GM18505 (cell line): ENCODE data around the gene NELL1.

Experiments
- ATAC-seq: cut with Tn5 transposase; IDR thresholded peaks from one replicate; pipeline ENCODE4 v1.9.1; 2021; ENCODE audit not compliant: unreplicated experiment
- POLR2A ChIP-seq: IDR thresholded peaks from 4 replicates; pipeline ENCODE4 v1.6.1; 2011; ENCODE audit warnings: borderline replicate concordance; ENCODE audit not compliant: insufficient read depth, insufficient read length; ENCODE audit errors: extremely low read depth

Gene NELL1

DNA sequence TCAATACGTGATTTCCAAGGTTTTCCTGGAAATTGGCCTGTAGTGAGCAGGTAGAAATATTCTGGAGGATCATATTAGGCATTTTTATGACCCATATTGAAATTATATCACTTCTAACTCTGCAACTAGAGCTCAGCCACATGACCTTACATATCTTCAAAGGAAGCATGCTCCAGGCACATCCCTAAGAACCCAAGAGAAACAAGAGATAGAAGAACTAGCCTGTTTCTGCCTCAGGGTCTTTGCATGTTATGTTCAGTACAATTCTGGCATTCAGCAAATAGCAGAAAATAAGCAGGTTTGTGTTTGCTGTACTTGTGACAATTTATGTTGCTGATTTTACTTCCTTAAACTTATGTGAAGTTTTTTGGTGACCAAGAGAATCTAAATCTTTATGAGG lies 859.8 kb downstream of the NELL1 start:
- no peak for ATAC-seq
- TF ChIP-seq POLR2A: no peak

DNA sequence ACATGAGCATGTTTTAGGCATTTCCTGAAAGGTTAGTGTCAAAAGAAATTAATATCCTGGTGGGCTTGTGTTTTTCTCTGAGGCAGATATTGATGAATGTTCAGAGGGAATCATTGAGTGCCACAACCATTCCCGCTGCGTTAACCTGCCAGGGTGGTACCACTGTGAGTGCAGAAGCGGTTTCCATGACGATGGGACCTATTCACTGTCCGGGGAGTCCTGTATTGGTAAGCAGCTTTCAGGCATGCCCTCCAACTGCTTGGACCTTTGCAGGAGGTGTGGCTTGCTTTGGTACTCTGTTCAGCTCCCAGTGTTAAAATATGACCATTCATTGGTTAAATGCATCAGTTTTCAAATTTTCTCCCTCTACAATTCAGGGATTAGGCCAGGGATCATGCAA lies 864.9 kb downstream of the NELL1 start:
- no peak for ATAC-seq
- no peak for TF ChIP-seq POLR2A

GRCh38 chr11:21537980-21538379 lies 868.6 kb downstream of the NELL1 start:
- TF ChIP-seq POLR2A: no peak
- ATAC-seq: no peak

DNA sequence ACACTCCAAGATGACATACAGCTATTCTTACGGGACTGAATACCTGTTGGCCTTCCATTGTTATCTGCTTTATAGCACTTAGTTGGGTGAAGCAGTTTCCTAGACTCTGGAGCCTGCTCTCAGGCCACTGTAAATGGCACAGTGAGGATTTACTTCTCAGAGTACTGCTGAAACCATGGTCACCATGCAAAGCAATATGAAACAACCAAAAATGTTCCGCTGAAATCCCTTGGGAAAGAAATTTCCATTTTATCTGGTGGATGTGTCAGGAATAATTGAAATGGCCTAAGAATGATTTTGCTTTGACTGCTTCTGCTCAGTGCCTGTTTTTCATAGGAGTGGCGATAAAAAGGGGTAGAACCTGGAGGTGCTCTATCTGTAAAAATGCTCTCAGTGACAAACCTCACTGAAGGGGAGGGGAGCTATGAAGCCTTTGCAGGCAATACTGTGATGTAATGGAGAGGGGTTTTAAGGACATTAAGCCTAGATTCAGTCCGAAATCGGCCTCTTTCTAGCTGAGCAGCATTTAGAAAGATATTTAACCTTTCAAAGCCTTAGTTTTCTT lies 871.9 kb downstream of the NELL1 start:
- ATAC-seq: no peak
- no peak for TF ChIP-seq POLR2A

- ATAC-seq: no peak
- TF ChIP-seq POLR2A: no peak
These were observed 874.5 kb downstream of the NELL1 start for GRCh38 chr11:21543901-21544300.

GRCh38 chr11:21545699-21546098 lies 876.3 kb downstream of the NELL1 start:
- no peak for ATAC-seq
- no peak for TF ChIP-seq POLR2A

GRCh38 chr11:21546703-21547102 lies 877.3 kb downstream of the NELL1 start:
- ATAC-seq: no peak
- TF ChIP-seq POLR2A: no peak

DNA sequence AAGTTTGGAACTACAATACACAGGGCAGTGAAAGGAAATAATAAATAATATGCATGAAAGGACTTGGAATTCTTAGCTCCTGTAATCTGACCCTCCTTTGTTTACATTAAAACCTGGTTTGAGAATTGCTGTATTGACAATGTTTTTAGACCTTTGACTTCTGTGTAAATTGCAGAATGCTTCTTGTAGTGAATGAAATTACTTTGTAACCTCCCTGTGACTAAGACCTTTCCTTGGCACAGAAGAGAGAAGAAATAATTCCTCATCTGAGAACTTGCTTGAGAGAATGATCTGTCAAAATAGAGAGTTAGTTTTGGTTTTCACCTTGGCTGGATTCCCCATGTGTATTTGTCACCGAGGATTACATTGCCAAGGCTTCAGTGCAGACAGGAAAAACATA lies 883.5 kb downstream of the NELL1 start:
- ATAC-seq: no peak
- no peak for TF ChIP-seq POLR2A

DNA sequence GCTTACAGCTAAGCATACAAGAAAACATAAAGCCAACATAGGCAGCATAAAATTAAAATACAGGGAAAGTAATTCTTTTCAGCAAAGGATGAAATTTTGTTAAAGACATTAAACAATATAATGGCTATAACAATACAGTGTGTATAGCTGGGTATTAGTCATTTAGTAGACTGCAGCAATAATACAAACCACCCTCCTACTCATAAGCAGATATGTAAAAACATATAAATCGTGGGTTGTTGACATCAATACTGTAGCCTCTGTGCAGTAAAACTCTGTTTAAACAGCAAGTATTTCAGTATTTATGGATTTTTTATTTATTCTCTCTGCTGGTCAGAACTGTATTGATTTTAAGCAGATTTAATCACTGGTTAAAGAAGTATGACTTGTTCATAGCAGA lies 884.4 kb downstream of the NELL1 start:
- ATAC-seq: no peak
- no peak for TF ChIP-seq POLR2A

GRCh38 chr11:21554284-21554683 lies 884.9 kb downstream of the NELL1 start:
- TF ChIP-seq POLR2A: no peak
- no peak for ATAC-seq

DNA sequence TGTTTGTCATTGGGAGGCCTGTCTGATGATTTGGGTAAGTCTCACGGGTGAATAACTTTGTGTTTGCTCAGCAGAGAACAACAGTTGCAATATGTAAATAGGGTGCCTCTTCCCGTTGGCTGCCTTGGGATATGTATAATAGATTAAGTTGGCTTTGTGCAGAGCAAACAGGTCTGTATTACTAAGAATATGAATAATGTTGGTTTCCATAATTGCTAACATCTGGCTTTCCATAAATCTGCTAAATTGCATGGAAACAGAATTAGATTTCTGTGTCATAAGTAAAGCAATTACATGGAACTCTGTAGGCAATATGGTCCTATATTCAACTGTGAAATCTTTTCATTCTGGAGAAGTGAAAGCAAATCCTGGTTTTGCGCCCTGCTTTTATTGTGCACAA lies 887.5 kb downstream of the NELL1 start:
- no peak for ATAC-seq
- TF ChIP-seq POLR2A: no peak

GRCh38 chr11:21560466-21560975 lies 891.1 kb downstream of the NELL1 start:
- ATAC-seq: no peak
- TF ChIP-seq POLR2A: no peak

- TF ChIP-seq POLR2A: no peak
- no peak for ATAC-seq
These were observed 892.2 kb downstream of the NELL1 start for GRCh38 chr11:21561581-21561980.

GRCh38 chr11:21564095-21564494 lies 894.7 kb downstream of the NELL1 start:
- ATAC-seq: no peak
- no peak for TF ChIP-seq POLR2A
